SK-N-MC (cell line): ENCODE measurements around the gene COQ8A.

Source experiments
- EZH2 ChIP-seq: fragments of 200-600 bp; sonication (generic); IDR thresholded peaks from one replicate; pipeline ENCODE4 v1.6.1; 2017; ENCODE audit warnings: antibody characterized with exemption
- POLR2AphosphoS5 ChIP-seq: IDR thresholded peaks from 2 replicates; pipeline ENCODE4 v1.6.1; 2012; ENCODE audit warnings: mild to moderate bottlenecking, low read depth, low read length, borderline replicate concordance

DNA sequence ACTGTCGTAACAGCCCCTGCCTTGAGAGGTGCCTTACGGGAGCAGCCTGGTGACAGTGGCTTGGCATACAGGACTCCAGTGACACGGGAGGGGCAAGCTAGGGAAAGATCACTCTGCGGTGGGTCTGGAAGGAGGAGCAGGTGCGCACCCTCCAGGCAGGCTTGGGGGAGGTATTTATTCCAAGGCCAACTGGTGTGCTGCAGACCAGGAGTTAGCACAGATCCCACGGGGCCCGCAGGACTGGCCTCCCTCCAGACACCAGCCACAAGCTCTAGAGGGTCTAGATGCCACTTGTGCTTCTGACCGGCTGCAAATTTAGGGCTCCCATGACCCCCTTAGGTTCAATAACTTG, 47.6 kb upstream of the COQ8A start:
- TF ChIP-seq EZH2 (no peak), POLR2AphosphoS5 (no peak)
